Bronchial epithelial cell (primary cell): ENCODE measurements around the gene DIO1. TPM values are rescaled to one million over a fixed set of nuclear protein-coding genes. Genes with fewer than 3 reads are reported as not detected.

Experiments used
- DNase-seq: peaks from one replicate; pipeline ENCODE4 v3.0.0-alpha.2; 2010; ENCODE audit warnings: low read depth
- FAIRE-seq: peaks from 2 replicates; lab custom pipeline; 2011; peaks lifted over from hg19 to GRCh38; lab: Jason Lieb, UNC
- H3K27me3 ChIP-seq: 2 replicates; pipeline ENCODE4 v1.5.1; 2011; ENCODE audit warnings: low read length; ENCODE audit not compliant: control insufficient read depth, insufficient read depth
- H3K36me3 ChIP-seq: 2 replicates; pipeline ENCODE4 v1.5.1; 2011; ENCODE audit warnings: low read length; ENCODE audit not compliant: control insufficient read depth, insufficient read depth
- H3K4me3 ChIP-seq: 2 replicates; pipeline ENCODE4 v1.5.1; 2011; ENCODE audit warnings: mild to moderate bottlenecking, low read depth, low read length, control low read depth
- total RNA-seq: library from RNA; depleted of rRNA; stranded (reverse); fragments of >200 nt; gene quantifications from 2 replicates; pipeline ENCODE4 v1.2.1, GENCODE V29; 2014
- TF ChIP-seq, protein P1 (sequence below): IDR thresholded peaks from 2 replicates; pipeline ENCODE4 v1.5.1; 2011; ENCODE audit warnings: mild to moderate bottlenecking, moderate library complexity, low read length, control low read depth, inconsistent platforms; ENCODE audit not compliant: insufficient read depth, severe bottlenecking

DIO1 gene
- total RNA-seq, 1 donor from 2014 or later: not detected

DNA sequence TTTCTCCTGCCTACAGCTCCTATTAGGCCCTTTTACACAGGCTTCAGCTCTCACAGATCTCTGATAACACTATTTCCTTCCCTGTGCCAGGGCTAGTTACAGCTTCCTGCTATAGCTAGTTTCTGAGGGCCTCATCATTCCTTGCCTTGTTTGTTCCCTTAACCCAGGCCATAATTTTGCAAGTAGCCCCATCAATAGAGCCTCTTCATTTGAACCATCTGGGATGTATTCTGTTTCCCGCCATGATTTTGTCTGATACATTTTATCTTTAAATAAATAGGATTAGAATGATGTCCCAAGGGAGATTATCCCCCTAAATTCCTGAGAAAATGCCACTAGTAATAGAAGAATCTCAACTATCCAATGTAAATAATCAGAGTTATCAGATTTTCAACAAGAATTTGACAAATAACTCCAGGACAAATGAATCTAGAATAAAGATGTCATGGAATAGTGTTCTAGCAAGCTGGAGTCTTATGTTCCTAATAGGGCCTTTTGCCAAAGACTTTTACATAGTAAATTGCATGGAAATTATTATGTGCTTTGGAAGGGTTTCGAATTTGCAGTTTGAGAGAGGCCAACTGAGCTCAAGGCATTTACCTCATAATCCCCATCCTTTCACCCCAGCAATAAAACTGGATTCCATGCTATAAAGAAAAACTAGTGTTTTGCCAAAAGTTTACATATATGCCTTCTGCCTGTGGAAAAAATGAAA, 35.4 kb downstream of the DIO1 start:
- Histone ChIP-seq H3K36me3 (peaks cover 1% of the 10 kb centered on the region), H3K4me3 (no peak overlapping the region), H3K27me3 (no peaks in the 10 kb centered on the region)
- DNase-seq (no peak), FAIRE-seq (no peak)
- TF ChIP-seq, protein P1, sequence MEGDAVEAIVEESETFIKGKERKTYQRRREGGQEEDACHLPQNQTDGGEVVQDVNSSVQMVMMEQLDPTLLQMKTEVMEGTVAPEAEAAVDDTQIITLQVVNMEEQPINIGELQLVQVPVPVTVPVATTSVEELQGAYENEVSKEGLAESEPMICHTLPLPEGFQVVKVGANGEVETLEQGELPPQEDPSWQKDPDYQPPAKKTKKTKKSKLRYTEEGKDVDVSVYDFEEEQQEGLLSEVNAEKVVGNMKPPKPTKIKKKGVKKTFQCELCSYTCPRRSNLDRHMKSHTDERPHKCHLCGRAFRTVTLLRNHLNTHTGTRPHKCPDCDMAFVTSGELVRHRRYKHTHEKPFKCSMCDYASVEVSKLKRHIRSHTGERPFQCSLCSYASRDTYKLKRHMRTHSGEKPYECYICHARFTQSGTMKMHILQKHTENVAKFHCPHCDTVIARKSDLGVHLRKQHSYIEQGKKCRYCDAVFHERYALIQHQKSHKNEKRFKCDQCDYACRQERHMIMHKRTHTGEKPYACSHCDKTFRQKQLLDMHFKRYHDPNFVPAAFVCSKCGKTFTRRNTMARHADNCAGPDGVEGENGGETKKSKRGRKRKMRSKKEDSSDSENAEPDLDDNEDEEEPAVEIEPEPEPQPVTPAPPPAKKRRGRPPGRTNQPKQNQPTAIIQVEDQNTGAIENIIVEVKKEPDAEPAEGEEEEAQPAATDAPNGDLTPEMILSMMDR: no peak

DNA sequence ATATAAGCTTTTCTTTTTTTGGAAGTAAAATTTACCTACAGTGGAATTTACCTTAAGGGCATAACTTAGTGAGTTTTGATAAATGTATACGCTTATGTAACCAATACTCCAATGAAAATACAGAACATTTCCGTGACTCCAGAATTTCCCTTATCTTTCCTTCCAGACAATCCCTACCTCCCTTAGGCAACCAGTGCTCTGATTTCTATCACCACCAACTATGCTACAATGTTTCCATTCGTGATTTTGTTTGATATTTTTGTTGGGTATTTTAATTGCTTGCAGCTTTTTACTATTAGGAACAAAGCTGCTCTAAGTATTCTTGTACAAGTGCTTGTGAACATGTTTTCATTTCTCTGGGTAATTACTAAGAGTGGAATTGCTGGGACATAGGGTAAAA, 36.9 kb downstream of the DIO1 start:
- DNase-seq (no peak), FAIRE-seq (no peak)

DNA sequence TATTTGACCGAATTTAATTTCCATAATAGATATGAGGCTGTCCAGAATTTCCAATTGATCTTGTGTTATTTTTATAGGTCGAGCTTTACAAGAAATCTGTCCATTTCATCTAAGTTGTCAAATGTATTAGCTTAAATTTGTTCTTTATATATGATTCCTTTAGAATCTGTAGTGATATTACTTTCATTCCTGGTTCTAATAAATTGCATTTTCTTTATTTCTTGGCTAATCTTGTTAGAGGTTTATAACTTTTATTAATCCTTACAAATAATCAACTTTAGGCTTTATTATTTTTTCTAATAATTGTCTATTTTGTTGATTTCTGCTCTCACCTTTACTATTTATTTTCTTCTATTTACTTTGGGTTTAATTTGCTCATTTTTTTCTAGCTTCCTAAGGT, 37.5 kb downstream of the DIO1 start:
- TF ChIP-seq, protein P1: no peak
- no peaks in the 10 kb centered on the region for H3K27me3 ChIP-seq
- H3K4me3 ChIP-seq: no peak overlapping the region
- no peak for FAIRE-seq
- peaks cover 1% of the 10 kb centered on the region for H3K36me3 ChIP-seq
- no peak for DNase-seq

More for the DNA sequence above, 36.9 kb downstream of the DIO1 start:
- TF ChIP-seq, protein P1: no peak
- Histone ChIP-seq H3K4me3 (no peak overlapping the region), H3K36me3 (peaks cover 1% of the 10 kb centered on the region), H3K27me3 (no peaks in the 10 kb centered on the region)

DNA sequence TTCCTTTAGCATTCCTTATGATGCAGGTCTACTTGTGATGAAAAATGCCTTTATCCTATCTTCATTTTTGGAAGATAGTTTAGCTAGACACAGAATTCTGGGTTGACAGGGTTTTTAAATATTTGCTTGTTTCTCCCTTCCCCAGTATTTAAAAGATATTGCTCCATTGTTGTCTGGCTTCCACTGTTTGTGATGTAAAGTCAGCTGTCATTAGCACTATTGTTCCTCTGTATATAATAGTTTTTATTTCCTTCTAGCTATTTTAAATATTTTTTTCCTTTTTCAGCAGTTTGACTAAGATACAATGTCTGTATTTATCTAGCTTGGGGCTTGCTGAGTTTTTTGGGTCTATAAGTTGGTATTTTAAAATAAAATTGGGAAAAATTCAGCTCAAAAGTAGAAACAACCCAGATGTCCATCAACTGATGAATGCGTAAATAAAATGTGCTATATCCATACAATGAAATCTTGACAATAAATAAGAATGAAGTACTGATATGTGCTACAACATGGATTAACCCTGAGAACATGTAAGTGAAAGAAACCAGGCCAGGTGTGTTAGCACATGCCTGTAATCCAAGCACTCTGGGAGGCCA, 40.3 kb downstream of the DIO1 start:
- no peak overlapping the region for H3K4me3 ChIP-seq
- TF ChIP-seq, protein P1: no peak
- DNase-seq: no peak
- no peaks in the 10 kb centered on the region for H3K36me3 ChIP-seq
- H3K27me3 ChIP-seq: no peaks in the 10 kb centered on the region
- no peak for FAIRE-seq

DNA sequence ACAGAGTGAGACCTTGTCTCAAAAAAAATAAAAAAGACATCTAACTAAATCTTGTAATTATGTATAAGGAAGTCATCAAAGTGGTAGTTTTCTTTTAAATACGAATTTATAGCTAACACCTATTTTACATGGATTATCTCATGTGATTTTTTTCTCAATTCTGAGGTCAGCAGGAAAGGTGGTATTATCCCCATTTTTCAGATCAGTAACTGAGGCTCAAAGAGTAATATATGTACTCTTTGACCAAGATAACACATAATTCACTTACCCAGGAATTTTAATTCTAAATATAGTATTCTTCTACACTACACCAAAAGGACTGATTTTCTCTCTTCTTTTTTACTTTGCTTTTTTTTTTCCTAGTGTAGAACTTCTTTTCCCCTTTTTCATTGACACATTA, 42.4 kb downstream of the DIO1 start:
- FAIRE-seq (no peak), DNase-seq (no peak)
- TF ChIP-seq, protein P1: no peak
- H3K4me3 ChIP-seq: no peak overlapping the region
- H3K27me3 ChIP-seq: no peaks in the 10 kb centered on the region
- H3K36me3 ChIP-seq: no peaks in the 10 kb centered on the region
